ENCODE results near the gene PPARG. TPM values are rescaled to one million over a fixed set of nuclear protein-coding genes. Genes with fewer than 3 reads are reported as not detected.

Gene PPARG
- total RNA-seq, 3 donors from 2014 or later = 61.6 to 173 (median 98.8) TPM

- DNase-seq (no peak), ATAC-seq (no peak)
- no peaks in the 10 kb centered on the region for H3K9me3 ChIP-seq
- TF ChIP-seq CTCF (IDR thresholded peaks at IDR 0.05) = no peak
- H3K36me3 ChIP-seq (ENCODE audit: low read depth) = no peaks in the 10 kb centered on the region
- H3K4me1 ChIP-seq (ENCODE audit: low read depth) = peaks cover 28% of the 10 kb centered on the region
- H3K4me3 ChIP-seq = no peak overlapping the region
- intact Hi-C loops (cut with DNase I, micrococcal nuclease) = no loop called here
Observed at GRCh38 chr3:12461097-12461649, 172.3 kb downstream of the PPARG start.

- peak; percentile 72 for ATAC-seq
- Histone ChIP-seq H3K4me1 (ENCODE audit: low read depth) (peaks cover 30% of the 10 kb centered on the region), H3K9me3 (no peaks in the 10 kb centered on the region), H3K4me3 (no peak overlapping the region), H3K36me3 (ENCODE audit: low read depth) (no peaks in the 10 kb centered on the region)
- no peak for TF ChIP-seq CTCF (IDR thresholded peaks at IDR 0.05)
- intact Hi-C loops (cut with DNase I, micrococcal nuclease) = no loop called here
- DNase-seq = peak; percentile 65 to 72 (median 68)
Observed at GRCh38 chr3:12462159-12462947, 173.5 kb downstream of the PPARG start.

GRCh38 chr3:12463686-12464085 is 174.8 kb downstream of the PPARG start:
- ATAC-seq (no peak), DNase-seq (peak in 1 of 3 donors; percentile 21)
- H3K36me3 ChIP-seq (ENCODE audit: low read depth) = no peaks in the 10 kb centered on the region
- H3K4me3 ChIP-seq = no peak overlapping the region
- intact Hi-C loops (cut with DNase I, micrococcal nuclease) = no loop called here
- H3K4me1 ChIP-seq (ENCODE audit: low read depth) = peaks cover 22% of the 10 kb centered on the region
- H3K9me3 ChIP-seq = no peaks in the 10 kb centered on the region
- no peak for TF ChIP-seq CTCF (IDR thresholded peaks at IDR 0.05)

GRCh38 chr3:12464181-12464580 is 175.3 kb downstream of the PPARG start:
- no peak for TF ChIP-seq CTCF (IDR thresholded peaks at IDR 0.05)
- no peak for DNase-seq
- H3K4me1 ChIP-seq (ENCODE audit: low read depth) = peaks cover 21% of the 10 kb centered on the region
- no peak overlapping the region for H3K4me3 ChIP-seq
- no peaks in the 10 kb centered on the region for H3K9me3 ChIP-seq
- intact Hi-C loops (cut with DNase I, micrococcal nuclease) = no loop called here
- no peaks in the 10 kb centered on the region for H3K36me3 ChIP-seq (ENCODE audit: low read depth)
- no peak for ATAC-seq

GRCh38 chr3:12465151-12465835 is 176.4 kb downstream of the PPARG start:
- no peak for DNase-seq
- Histone ChIP-seq H3K36me3 (ENCODE audit: low read depth) (no peaks in the 10 kb centered on the region), H3K4me3 (no peak overlapping the region), H3K4me1 (ENCODE audit: low read depth) (peaks cover 18% of the 10 kb centered on the region), H3K9me3 (no peaks in the 10 kb centered on the region)
- ATAC-seq = no peak
- intact Hi-C loops (cut with DNase I, micrococcal nuclease) = no loop called here
- TF ChIP-seq CTCF (IDR thresholded peaks at IDR 0.05) = no peak

All from mucosa of descending colon (tissue), 3 donors.